ENCODE results near the gene PLCH1.

PLCH1 gene, protein sequence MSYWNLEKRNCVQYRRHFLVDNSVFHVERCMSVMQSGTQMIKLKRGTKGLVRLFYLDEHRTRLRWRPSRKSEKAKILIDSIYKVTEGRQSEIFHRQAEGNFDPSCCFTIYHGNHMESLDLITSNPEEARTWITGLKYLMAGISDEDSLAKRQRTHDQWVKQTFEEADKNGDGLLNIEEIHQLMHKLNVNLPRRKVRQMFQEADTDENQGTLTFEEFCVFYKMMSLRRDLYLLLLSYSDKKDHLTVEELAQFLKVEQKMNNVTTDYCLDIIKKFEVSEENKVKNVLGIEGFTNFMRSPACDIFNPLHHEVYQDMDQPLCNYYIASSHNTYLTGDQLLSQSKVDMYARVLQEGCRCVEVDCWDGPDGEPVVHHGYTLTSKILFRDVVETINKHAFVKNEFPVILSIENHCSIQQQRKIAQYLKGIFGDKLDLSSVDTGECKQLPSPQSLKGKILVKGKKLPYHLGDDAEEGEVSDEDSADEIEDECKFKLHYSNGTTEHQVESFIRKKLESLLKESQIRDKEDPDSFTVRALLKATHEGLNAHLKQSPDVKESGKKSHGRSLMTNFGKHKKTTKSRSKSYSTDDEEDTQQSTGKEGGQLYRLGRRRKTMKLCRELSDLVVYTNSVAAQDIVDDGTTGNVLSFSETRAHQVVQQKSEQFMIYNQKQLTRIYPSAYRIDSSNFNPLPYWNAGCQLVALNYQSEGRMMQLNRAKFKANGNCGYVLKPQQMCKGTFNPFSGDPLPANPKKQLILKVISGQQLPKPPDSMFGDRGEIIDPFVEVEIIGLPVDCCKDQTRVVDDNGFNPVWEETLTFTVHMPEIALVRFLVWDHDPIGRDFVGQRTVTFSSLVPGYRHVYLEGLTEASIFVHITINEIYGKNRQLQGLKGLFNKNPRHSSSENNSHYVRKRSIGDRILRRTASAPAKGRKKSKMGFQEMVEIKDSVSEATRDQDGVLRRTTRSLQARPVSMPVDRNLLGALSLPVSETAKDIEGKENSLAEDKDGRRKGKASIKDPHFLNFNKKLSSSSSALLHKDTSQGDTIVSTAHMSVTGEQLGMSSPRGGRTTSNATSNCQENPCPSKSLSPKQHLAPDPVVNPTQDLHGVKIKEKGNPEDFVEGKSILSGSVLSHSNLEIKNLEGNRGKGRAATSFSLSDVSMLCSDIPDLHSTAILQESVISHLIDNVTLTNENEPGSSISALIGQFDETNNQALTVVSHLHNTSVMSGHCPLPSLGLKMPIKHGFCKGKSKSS (N-terminal part only)

DNA sequence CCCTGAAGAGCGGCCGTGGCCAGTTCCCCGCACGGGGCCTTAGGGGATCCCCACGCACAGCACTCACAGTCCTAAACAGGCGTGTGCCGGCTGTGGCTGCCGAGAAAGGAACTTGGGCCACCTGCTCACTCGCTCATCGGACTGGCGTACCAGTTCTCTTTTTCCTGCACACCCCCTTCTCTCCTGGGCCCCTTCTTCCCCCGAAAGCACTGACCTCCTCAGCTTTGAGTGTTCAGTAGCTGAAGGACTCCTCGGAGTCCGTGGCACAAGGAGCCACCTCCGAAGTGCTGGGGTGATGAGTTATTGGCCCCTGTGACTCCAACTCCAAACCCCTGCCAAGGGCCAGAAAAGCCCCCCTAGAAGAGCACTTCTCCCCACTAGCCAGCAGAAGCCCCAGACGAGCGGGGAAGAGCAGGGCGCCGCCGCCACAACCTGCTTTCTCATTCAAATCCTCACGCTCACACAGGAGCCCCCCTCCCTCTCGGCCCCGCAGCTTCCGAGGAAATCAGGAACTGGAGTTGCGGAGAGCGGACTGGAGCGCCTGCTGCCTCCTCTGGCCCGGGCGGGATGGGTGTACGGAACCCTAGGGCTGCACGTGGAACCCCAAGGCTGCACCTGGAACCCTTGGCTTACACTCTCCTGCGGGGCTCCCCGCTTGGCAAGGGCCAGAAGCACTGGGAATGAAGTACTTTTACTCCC lies at the start of gene PLCH1:
TSS of gene PLCH1 (minus strand) at position 446 of the 699 bp plus-strand sequence. CDS start 40,847 bp downstream, outside the sequence.
- peak; percentile 27 for DNase-seq (ENCODE audit: low spot score)

DNA sequence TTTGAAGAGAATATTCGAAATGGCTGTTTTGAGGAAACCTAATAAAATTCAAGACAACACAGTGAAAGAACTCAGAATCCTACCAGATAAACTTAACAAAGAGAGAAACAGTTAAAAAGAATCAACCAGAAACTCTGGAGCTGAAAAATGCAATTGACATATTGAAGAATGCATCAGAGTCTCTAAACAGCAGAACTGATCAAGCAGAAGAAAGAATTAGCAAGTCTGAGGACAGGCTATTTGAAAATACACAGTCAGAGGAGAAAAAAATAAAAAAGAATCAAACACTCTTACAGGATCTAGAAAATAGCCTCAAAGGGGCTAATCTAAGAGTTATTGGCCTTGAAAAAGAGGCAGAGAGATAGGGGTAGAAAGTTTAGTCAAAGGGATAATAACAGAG lies 47.7 kb upstream of the PLCH1 start:
- no peak for DNase-seq (ENCODE audit: low spot score)

DNA sequence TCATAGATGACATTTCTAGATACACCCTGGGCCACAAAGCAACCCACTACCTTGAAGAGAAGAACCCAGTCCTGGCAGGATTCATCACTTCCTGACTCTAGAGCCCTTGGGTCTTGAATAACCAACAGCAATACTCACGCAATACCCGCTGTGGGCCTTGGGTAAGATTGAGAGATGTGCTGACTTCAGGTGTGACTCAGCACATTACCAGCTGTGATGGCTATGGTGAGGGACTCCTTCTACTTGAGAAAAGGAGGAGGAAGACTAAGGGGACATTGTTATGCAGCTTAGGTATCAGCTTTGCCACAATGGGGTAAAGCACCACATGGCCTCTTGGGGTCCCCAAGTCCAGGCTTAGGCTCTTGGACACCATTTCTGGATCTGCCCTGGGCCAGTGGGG lies 46.3 kb upstream of the PLCH1 start:
- no peak for DNase-seq (ENCODE audit: low spot score)

DNA sequence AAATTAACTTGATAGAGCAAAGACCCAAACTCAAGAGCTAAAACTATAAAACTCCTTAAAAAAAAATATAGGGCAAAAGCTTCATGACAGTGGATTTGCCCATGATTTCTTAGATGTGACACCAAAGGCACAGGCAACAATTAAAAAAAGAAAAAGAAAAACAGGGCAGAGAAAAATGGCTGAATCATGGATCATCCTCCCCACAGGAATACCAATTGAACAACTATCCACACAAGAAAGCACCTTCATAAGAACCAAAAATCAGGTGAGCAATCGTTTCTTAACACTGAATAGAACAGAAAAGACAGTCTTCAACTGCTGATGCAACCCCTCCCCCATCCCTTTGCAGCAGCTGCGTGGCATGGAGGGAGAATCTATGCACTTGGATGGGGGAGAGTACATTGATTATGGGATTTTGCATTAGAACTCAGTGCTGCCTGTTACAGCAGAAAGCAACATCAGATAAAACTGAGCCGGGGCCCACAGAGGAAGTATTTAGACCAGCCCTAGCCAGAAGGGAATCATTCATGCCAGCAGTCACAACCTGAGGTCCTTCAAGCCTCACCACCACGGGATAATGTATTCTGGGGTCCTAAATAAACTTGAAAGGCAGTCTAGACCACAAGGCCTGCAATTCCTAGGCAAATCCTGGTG lies 45.5 kb upstream of the PLCH1 start:
- DNase-seq (ENCODE audit: low spot score), result no peak

DNA sequence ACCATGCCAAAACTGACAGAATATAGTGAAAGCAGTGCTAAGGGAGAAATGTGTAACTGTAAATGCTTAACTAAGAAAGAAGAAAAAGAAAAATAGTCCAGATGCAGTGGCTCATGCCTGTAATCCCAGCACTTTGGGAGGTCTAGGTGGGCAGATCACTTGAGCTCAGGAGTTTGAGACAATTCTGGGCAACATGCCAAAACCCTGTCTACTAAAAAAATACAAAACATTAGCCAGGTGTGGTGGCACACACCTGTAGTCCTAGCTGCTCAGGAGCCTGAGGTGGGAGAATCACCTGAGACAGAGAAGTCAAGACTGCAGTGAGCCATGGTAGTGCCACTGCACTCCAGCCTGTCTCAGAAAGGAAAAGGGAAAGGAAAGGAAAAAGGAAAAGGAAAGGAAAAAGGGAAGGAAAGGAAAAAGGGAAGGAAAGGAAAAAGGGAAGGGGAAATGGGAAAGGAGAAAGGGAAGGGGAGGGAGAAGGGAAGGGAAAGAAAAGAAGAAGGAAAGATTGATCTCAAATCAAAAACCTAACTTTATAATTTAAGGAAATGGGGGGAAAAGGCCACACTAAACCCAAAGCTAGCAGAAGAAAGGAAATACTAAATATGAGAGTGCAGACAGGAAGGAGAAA lies 40.9 kb upstream of the PLCH1 start:
- no peak for DNase-seq (ENCODE audit: low spot score)

DNA sequence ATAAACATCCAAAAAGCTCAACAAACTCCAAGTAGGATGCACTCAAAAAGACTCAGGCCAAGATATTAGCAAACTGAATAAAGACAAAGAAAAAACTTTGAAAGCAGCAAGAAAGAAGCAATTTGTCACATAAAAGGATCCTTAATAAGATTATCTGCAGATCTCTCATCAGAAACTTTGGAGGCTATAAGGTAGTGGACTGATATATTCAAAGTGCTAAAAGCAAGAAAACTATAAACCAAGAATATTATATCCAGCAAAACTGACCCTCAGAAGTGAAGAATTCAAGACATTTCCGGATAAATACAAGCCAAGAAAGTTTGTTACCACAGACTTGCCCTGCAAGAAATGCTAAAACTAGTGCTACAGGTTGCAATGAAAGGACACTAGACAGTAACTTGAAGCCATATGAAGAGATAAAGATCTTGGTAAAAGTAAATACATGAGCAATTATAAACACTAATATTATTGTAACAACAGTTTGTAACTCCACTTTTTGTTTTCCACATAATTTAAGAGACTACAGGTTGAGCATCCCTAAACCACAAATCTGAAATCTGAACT lies 37.6 kb upstream of the PLCH1 start:
- DNase-seq (ENCODE audit: low spot score), result no peak

DNA sequence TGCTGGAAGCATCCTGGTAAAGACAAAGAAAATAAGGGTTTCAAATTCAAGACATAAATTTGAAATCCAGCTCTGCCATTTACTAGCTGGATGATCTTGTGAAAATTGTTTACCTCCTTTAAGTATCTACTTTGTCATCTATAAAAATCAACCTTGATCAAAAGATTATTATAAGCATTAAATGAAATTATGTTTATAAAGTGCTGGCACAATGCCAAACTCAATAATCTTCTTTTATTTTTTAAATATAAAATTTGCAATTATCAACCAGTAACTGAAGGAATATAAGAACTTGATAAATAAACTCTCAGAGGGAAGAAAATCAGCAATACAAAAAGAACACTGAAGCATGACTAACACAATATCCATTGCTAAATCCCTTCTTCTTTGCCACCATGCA lies 35.4 kb upstream of the PLCH1 start:
- no peak for DNase-seq (ENCODE audit: low spot score)

DNA sequence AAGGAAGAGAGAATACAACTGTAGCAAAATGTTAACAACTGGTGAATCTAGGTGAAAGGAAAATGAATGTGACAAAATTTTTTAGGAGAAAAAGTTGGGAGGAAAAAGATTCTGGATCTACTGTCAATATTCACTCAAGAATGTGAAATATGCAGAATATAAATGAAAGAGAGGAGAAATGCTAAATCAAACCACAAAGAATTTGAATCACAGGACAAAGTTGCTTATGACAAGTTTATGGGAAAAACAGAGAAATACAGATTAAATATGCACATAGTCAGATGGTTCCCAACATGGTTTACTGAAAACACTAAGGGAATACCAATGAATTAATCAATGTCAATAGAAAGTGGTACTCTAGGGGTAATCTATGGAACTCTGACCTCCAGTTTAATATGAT lies 33.6 kb upstream of the PLCH1 start:
- no peak for DNase-seq (ENCODE audit: low spot score)

DNA sequence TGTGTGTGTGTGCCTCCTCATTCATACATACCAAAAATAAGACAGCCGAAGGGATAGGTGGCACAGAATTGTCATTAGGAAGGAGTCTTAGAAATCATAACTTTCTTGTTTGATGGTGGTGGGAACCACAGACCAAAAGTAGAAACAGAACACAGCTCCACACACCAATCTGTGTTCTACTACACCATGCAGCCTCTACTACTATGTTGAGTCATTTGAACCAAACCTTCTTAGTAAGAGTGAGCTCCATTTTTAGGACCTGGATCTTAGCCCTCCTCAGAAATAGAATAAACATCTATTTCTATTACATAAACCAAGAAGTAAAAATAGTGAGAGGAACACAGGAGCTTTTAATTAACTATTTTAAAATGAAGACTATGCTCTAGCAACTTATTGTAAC lies 27.9 kb upstream of the PLCH1 start:
- no peak for DNase-seq (ENCODE audit: low spot score)

DNA sequence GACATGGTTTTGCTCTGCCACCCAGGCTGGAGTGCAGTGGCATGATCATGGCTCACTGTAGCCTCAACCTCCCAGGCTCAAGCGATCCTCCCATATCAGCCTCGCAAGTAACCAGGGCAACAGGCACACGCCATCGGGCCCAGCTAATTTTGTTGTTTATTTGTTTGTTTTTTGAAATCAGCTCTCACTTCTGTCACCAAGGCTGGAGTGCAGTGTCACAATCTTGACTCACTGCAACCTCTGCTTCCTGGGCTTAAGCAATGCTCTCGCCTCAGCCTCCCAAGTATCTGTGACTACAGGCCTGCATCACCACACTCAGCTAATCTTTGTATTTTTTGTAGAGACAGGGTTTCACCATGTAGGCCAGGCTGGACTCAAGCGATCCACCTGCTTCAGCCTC lies 26.3 kb upstream of the PLCH1 start:
- no peak for DNase-seq (ENCODE audit: low spot score)

DNA sequence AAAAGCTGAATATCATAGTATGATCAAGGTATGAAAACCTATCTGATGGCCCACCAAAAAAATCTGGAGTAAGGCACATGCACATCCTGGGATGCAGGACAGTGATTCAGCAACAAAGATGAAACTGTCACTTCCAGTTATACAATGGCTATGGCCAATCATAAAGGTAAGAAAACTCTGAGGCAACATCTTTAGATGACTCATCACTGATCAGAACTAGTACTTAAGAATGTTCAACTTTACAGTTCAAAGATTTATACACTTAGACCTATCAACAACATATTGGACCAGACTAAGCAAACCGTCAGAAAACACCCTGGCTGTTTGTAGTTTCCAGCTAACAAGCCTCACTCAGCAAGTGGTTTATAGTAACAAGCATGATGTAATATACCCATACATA lies 21.3 kb upstream of the PLCH1 start:
- DNase-seq (ENCODE audit: low spot score), result no peak

DNA sequence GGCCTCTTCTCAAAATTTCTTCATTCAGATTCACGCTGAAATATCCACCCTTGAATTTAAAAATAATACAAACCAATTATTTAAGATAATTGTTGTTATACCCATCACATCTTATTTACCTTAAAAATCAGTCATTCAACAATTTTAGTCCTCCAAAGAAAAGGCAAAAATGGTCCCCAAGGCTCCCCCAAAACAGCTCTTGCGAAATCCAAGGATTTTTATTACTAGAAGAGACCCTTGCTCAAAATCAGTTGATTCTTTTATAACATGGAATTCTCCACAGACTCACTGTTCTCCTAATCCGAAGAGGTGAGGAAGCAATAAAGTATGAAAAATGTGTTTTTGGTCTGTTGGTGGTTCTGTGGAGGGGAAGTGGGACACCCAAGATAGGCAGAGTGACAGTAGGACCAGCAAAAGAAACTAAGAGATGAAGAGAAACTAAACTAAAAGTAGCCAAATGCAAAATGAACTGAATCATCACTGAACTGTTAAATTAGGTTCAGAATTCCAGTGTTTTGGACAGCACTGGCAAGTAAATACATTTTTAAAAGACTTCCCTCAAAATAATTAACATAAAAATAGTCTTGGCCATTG lies 19.1 kb upstream of the PLCH1 start:
- no peak for DNase-seq (ENCODE audit: low spot score)

DNA sequence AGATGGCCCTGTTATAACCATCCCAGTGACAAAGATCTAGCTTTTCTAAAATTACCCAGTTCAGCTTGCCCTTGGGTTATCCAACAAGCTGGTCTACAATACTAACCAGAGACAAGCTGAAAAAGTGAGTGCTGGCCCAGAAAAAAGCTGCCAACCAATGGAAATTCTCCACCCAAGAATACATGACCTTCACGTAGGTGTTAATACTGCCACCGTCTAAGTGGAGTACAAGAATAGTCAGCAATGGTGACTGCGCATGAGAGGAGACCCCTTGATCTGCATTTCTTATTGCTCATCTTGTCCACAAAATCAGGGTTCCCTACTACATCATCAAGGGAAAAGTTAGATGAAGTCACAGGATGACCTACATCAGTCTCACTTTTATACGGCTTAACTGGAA lies 15.8 kb upstream of the PLCH1 start:
- no peak for DNase-seq (ENCODE audit: low spot score)

DNA sequence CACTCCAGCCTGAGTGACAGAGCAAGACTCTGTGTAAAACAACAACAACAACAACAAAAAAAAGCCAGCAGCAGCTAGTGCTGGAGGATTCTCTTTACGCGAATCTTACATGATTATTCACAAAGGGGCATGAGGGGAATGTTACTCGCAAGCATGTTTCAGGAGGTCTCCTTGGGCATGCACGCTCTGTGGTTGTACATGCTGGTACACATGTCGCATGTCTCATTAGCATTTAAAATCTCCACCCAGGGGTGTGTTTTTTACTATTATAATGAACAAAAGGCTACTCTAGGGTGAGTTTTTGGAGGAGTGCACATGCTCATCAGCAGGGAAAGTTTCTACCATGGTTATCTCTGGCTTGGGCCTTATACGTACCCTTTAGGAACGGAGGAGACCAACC lies 12.7 kb upstream of the PLCH1 start:
- DNase-seq (ENCODE audit: low spot score), result no peak

DNA sequence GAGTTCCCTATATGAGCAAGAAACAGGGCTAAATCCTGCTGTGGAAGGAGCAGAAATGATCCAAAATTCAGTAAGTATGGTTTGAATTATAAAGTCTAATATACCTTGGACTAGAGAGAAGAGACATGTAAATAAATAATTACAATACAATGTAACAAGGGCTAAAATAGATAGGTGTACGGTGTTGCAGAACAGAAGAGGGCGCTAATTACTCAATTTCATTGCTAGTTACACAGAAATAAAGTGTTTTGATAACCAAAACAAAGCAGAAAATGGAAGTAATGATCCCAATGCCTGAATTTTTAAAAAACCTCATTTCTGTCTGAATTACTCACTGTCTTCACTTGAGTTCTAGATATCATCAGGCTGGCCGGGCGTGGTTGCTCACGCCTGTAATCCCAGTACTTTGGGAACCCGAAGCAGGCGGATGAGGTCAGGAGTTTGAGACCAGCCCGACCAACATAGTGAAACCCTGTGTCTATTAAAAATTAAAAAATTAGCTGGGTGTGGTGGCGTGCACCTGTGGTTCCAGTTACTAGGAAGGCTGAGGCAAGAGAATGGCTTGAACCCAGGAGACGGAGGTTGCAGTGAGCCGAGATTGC lies 8.3 kb upstream of the PLCH1 start:
- no peak for DNase-seq (ENCODE audit: low spot score)

DNA sequence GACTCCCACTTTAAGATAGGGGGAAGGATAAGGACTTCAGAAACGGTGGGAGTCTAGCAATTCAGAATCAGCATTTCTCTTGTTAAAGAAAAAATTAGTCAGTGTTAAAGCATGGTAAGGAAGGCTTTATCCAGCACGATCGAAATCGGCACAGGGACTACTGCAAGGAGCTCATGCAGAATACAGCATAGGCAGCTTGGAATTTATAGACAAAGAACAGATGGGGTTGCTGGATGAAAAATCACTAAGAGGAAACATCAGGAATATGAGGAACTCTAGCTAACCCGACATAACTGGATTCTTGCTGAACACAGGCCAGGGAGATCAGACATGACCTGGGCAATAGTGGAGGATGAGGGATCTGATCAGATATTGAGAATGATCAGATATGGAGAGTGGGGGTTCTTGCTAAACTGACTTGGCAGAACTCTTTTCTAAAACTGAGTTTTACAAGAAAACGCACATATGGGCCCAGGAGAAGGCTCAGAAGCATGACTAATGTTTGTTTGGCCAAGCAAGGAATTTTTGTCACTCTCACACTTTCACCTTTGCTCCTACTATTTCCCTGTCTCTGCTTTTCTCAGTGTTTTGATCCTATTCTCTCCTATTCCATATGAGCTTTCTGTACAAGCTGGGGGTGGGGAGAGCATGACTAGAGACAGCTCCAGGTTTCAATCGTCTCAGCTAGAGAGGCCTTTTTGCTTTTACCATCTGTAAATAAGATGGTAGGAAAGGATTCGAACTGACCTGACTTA lies 3.9 kb upstream of the PLCH1 start:
- no peak for DNase-seq (ENCODE audit: low spot score)

DNA sequence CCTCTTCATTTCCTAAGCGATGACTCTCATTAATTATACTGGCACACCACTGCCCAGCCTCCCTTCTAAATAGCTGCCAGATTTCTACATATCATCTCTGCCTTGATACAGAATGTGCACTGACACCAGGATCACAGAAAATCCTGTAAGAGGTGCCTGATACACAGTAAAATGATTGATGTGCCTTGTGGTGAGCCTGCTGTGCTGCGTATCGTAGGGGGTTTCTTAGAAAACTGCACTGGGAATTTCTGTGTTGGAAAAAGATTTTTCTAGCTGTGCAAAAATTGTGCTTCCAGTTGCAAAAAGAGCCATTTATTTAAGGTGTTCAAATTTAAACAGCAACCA lies 3.0 kb upstream of the PLCH1 start:
- no peak for DNase-seq (ENCODE audit: low spot score)

DNA sequence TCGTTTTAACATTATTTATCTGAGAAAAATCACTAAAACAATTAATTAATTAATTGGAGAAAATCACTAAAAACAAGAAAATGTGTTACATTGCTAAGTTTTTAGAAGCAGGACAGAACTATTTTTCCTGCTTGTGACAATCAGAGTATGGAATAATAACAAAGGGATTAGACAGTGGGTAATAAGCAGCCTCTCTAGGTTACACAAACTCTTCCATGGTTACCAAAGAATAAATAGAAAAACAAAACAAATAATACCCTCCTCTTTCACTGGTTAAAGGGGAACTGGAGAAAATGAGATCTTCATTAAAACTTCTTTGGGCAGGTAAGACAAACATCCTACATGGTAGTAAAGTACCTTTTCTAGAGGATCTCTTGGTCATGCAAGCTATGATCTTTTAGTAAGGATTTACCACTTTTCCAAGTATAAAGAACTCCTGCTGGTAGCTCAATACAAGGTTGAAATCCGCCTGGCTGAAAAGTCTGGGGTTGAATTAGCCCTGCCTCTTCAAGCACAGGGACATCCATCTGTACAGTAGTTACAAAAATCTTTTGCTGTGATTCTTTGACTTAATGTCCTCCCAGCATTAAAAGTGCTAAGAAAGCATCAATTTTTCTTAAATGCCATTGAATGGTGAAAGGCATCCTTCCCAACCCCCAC lies 2.5 kb upstream of the PLCH1 start:
- DNase-seq (ENCODE audit: low spot score), result no peak

DNA sequence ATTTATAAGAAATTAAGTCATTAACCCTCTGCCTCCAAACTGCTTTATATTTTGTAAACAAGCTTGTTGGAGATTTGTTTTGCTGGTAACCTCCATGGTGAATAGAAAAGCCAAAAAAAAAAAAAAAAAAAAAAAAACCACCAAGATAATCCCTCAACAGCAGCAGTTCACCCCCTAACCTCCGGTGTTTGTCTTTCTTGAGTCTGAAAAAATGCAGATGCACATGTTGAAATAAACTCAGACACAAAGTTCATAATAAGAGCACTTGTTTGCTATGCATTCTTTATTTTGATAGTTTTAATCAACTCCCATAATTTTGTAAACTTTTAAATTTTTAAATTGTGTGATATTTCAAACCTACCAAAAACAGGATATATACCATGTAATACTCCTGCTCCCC lies 1.8 kb upstream of the PLCH1 start:
- DNase-seq (ENCODE audit: low spot score), result no peak

Data from CD4-positive, alpha-beta T cell treated with Interleukin-6 at 100 ng/mL for 8 hours (primary cell).